H9 (cell line): ENCODE measurements around the gene BTBD17. TPM values are rescaled to one million over a fixed set of nuclear protein-coding genes. Genes with fewer than 3 reads are reported as not detected.

Source experiments
- DNase-seq: peaks from one replicate; pipeline ENCODE4 v3.0.0-alpha.2; 2017
- H2AFZ ChIP-seq: one replicate; pipeline ENCODE4 v1.6.1; 2013; ENCODE audit warnings: mild to moderate bottlenecking, low read length, control low read depth, moderate library complexity
- H2AK5ac ChIP-seq: 2 replicates; pipeline ENCODE4 v1.6.1; 2013; ENCODE audit warnings: low read length, control low read depth, mixed read lengths; ENCODE audit not compliant: insufficient read length
- H2BK120ac ChIP-seq: one replicate; pipeline ENCODE4 v1.6.1; 2013; ENCODE audit warnings: low read depth, mild to moderate bottlenecking, low read length, control low read depth, inconsistent platforms; ENCODE audit not compliant: poor library complexity, severe bottlenecking
- H2BK12ac ChIP-seq: 2 replicates; pipeline ENCODE4 v1.6.1; 2013; ENCODE audit warnings: low read length, control low read depth, mixed read lengths, low read depth; ENCODE audit not compliant: insufficient read length
- H2BK15ac ChIP-seq: 2 replicates; pipeline ENCODE4 v1.6.1; 2013; ENCODE audit warnings: low read depth, low read length, control low read depth
- H2BK20ac ChIP-seq: one replicate; pipeline ENCODE4 v1.6.1; 2013; ENCODE audit warnings: low read depth, mild to moderate bottlenecking, low read length, control low read depth, inconsistent platforms; ENCODE audit not compliant: poor library complexity, severe bottlenecking
- H2BK5ac ChIP-seq: 2 replicates; pipeline ENCODE4 v1.6.1; 2013; ENCODE audit warnings: low read length, control low read depth, mixed read lengths; ENCODE audit not compliant: insufficient read length
- H3K14ac ChIP-seq: 2 replicates; pipeline ENCODE4 v1.6.1; 2013; ENCODE audit warnings: low read length, control low read depth; ENCODE audit not compliant: insufficient read depth
- H3K18ac ChIP-seq: 2 replicates; pipeline ENCODE4 v1.6.1; 2013; ENCODE audit warnings: low read depth, mild to moderate bottlenecking, mixed read lengths, low read length, control low read depth; ENCODE audit not compliant: insufficient read length
- H3K23ac ChIP-seq: 2 replicates; pipeline ENCODE4 v1.6.1; 2013; ENCODE audit warnings: low read length, control low read depth, mixed read lengths, low read depth; ENCODE audit not compliant: insufficient read length
- H3K23me2 ChIP-seq: 2 replicates; pipeline ENCODE4 v1.6.1; 2013; ENCODE audit warnings: low read depth, mild to moderate bottlenecking, mixed read lengths, low read length, control low read depth; ENCODE audit not compliant: insufficient read length, poor library complexity, severe bottlenecking
- H3K27ac ChIP-seq: 2 replicates; pipeline ENCODE4 v1.5.1; 2013; ENCODE audit warnings: low read length, control low read depth, mixed read lengths, low read depth; ENCODE audit not compliant: insufficient read length
- H3K27me3 ChIP-seq: 2 replicates; pipeline ENCODE4 v1.6.1; 2013; ENCODE audit warnings: low read length, control low read depth, inconsistent platforms; ENCODE audit not compliant: insufficient read depth
- H3K4ac ChIP-seq: 2 replicates; pipeline ENCODE4 v1.6.1; 2013; ENCODE audit warnings: low read depth, mild to moderate bottlenecking, control low read depth, inconsistent platforms, low read length, moderate library complexity
- H3K4me1 ChIP-seq: 2 replicates; pipeline ENCODE4 v1.6.1; 2013; ENCODE audit warnings: low read length, control low read depth, inconsistent platforms; ENCODE audit not compliant: insufficient read depth
- H3K4me2 ChIP-seq: 2 replicates; pipeline ENCODE4 v1.6.1; 2013; ENCODE audit warnings: low read length, control low read depth, mixed read lengths; ENCODE audit not compliant: insufficient read length, insufficient read depth
- H3K56ac ChIP-seq: 2 replicates; pipeline ENCODE4 v1.6.1; 2013; ENCODE audit warnings: low read depth, mild to moderate bottlenecking, mixed read lengths, low read length, control low read depth; ENCODE audit not compliant: insufficient read length
- H3K79me1 ChIP-seq: 2 replicates; pipeline ENCODE4 v1.6.1; 2013; ENCODE audit warnings: low read depth, mild to moderate bottlenecking, moderate library complexity, low read length, control low read depth, inconsistent platforms; ENCODE audit not compliant: insufficient read depth, poor library complexity, severe bottlenecking
- H3K79me2 ChIP-seq: 2 replicates; pipeline ENCODE4 v1.6.1; 2013; ENCODE audit warnings: low read length, control low read depth, inconsistent platforms; ENCODE audit not compliant: insufficient read depth
- H3K9ac ChIP-seq: 2 replicates; pipeline ENCODE4 v1.6.1; 2013; ENCODE audit warnings: low read length, control low read depth, mixed read lengths; ENCODE audit not compliant: insufficient read length; ENCODE audit errors: extremely low read depth
- H3K9me3 ChIP-seq: one replicate; pipeline ENCODE4 v1.6.1; 2013; ENCODE audit warnings: low read depth, low read length, inconsistent platforms; ENCODE audit not compliant: control insufficient read depth
- H3T11ph ChIP-seq: one replicate; pipeline ENCODE4 v1.6.1; 2013; ENCODE audit warnings: mild to moderate bottlenecking, low read length, control low read depth, inconsistent platforms
- H4K20me1 ChIP-seq: one replicate; pipeline ENCODE4 v1.6.1; 2013; ENCODE audit not compliant: control insufficient read depth, insufficient read length, insufficient read depth
- H4K5ac ChIP-seq: 2 replicates; pipeline ENCODE4 v1.6.1; 2013; ENCODE audit warnings: low read depth, mild to moderate bottlenecking, mixed read lengths, low read length, control low read depth; ENCODE audit not compliant: insufficient read length
- H4K8ac ChIP-seq: replicated peaks from 2 replicates; pipeline ENCODE4 v1.6.1; 2013; ENCODE audit warnings: low read length, control low read depth, mixed read lengths, low read depth; ENCODE audit not compliant: insufficient read length
- H4K91ac ChIP-seq: 2 replicates; pipeline ENCODE4 v1.6.1; 2013; ENCODE audit warnings: low read depth, mild to moderate bottlenecking, moderate library complexity, mixed read lengths, low read length, control low read depth; ENCODE audit not compliant: insufficient read length
- H3K27ac Mint-ChIP-seq, 3 experiments: 2 replicates in 2 of 3; 3 replicates in 1 of 3; pipeline ENCODE4 v1.8.0; 2020 to 2021; ENCODE audit warnings: mixed read lengths in 3 of 3, mild to moderate bottlenecking in 1 of 3, moderate library complexity in 1 of 3
- H3K27me3 Mint-ChIP-seq: 2 replicates; pipeline ENCODE4 v1.8.0; 2021; ENCODE audit warnings: low read depth, mild to moderate bottlenecking, moderate library complexity, mixed read lengths
- H3K36me3 Mint-ChIP-seq, 3 experiments: 2 replicates in 2 of 3; 3 replicates in 1 of 3; pipeline ENCODE4 v1.8.0; 2020 to 2021; ENCODE audit warnings: low read depth in 3 of 3, mixed read lengths in 3 of 3; ENCODE audit not compliant: insufficient read depth in 1 of 3
- H3K4me1 Mint-ChIP-seq, 2 experiments: 2 replicates each; pipeline ENCODE4 v1.8.0; 2020; ENCODE audit warnings: mixed read lengths in 2 of 2
- H3K4me3 Mint-ChIP-seq, 2 experiments: 2 replicates in 1 of 2; 3 replicates in 1 of 2; pipeline ENCODE4 v1.8.0; 2020 to 2021; ENCODE audit warnings: mild to moderate bottlenecking in 2 of 2, mixed read lengths in 2 of 2, moderate library complexity in 1 of 2
- H3K9me3 Mint-ChIP-seq, 2 experiments: 2 replicates in 1 of 2; 3 replicates in 1 of 2; pipeline ENCODE4 v1.8.0; 2020; ENCODE audit warnings: mild to moderate bottlenecking in 2 of 2, mixed read lengths in 2 of 2, moderate library complexity in 1 of 2
- WGBS: extraction: QIAGEN DNeasy Blood & Tissue Kit; methylation state at CpG from one replicate; pipeline ENCODE4 v1.1.7; 2013; ENCODE audit warnings: missing lambda C conversion rate, low lambda C conversion rate, mixed read lengths; ENCODE audit not compliant: insufficient read length; ENCODE audit errors: extremely low coverage; 5-methylcytosine and 5-hydroxymethylcytosine counted together
- total RNA-seq: library from RNA; stranded (reverse); gene quantifications from 2 replicates; pipeline ENCODE4 v1.2.1, GENCODE V29; 2021
- TF ChIP-seq, protein P1 (sequence below): fragments of 200-600 bp; sonication (generic); conservative IDR thresholded peaks from 3 replicates; pipeline ENCODE4 v1.8.0; 2021; ENCODE audit warnings: antibody characterized with exemption, mild to moderate bottlenecking

BTBD17 gene
- total RNA-seq, 1 experiment from 2014 or later, result 0.33 TPM

DNA sequence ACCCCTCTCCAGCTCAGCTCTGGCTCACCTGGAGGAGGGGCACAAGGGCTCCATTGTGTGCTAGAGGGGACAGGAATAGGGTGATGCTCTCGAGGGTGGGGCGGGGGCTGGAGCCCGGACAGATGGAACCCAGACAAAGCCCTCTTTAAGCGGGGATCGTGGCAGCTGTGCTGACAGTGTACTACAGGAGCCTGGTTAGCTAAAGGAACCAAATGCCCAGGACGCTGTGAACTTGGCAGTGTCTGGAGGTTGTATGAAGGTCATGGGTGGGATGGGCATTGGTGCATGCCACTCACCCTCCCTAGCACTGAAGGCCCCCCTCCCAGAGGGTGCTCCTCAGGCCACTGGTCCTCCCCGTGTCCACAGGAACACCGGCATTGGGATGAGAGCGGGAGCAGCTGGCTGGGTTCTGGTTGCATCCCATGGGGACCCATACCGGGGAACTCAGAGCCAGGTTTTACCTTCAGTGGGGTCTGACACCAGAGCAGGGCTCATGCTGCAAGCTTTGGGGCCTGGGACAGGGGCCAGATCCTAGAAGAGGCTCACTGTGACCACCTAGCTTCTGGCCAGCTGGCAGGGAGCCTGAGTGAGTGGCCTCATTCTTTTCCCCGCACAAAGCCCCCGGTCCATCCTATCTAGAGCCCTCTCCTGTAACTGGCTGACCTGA lies 23.7 kb downstream of the BTBD17 start:
- WGBS, result no CpG with 5 or more reads among the region's 12 CpGs

More for the DNA sequence above, 23.7 kb downstream of the BTBD17 start:
- no peak overlapping the region for H2AFZ ChIP-seq
- TF ChIP-seq, protein P1, sequence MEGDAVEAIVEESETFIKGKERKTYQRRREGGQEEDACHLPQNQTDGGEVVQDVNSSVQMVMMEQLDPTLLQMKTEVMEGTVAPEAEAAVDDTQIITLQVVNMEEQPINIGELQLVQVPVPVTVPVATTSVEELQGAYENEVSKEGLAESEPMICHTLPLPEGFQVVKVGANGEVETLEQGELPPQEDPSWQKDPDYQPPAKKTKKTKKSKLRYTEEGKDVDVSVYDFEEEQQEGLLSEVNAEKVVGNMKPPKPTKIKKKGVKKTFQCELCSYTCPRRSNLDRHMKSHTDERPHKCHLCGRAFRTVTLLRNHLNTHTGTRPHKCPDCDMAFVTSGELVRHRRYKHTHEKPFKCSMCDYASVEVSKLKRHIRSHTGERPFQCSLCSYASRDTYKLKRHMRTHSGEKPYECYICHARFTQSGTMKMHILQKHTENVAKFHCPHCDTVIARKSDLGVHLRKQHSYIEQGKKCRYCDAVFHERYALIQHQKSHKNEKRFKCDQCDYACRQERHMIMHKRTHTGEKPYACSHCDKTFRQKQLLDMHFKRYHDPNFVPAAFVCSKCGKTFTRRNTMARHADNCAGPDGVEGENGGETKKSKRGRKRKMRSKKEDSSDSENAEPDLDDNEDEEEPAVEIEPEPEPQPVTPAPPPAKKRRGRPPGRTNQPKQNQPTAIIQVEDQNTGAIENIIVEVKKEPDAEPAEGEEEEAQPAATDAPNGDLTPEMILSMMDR, result no peak
- H3K14ac ChIP-seq, result 0 out of 2 replicates have a peak overlapping the region, but pooled peaks have one; percentile 48
- no peak overlapping the region for H2BK20ac ChIP-seq
- no peak overlapping the region for H3K18ac ChIP-seq
- H3K27ac Mint-ChIP-seq, result no peak overlapping the region
- no peak overlapping the region for H3K4me2 ChIP-seq
- no peaks in the 10 kb centered on the region for H3K79me1 ChIP-seq
- no peak overlapping the region for H3K23ac ChIP-seq
- H2AK5ac ChIP-seq, result no peak overlapping the region
- H3K27ac ChIP-seq, result no peak overlapping the region
- no peaks in the 10 kb centered on the region for H4K20me1 ChIP-seq
- H3K27me3 Mint-ChIP-seq, result peaks cover 24% of the 10 kb centered on the region
- no peaks in the 10 kb centered on the region for H3K79me2 ChIP-seq
- H3K4ac ChIP-seq, result no peak overlapping the region
- H3K56ac ChIP-seq, result no peak overlapping the region
- no peak overlapping the region for H2BK12ac ChIP-seq
- no peaks in the 10 kb centered on the region for H3K9me3 ChIP-seq
- H3K9me3 Mint-ChIP-seq, result no peaks in the 10 kb centered on the region
- H3K36me3 Mint-ChIP-seq, result no peaks in the 10 kb centered on the region
- DNase-seq, result no peak
- no peak overlapping the region for H3K9ac ChIP-seq
- peaks cover 2% of the 10 kb centered on the region; the same call in 1 of the 2 replicates for H3K4me1 ChIP-seq
- no peak overlapping the region for H2BK120ac ChIP-seq
- no peak overlapping the region for H4K8ac ChIP-seq
- no peaks in the 10 kb centered on the region for H3K27me3 ChIP-seq
- H3K4me1 Mint-ChIP-seq, result peaks cover 35 to 57% of the 10 kb centered on the region in 2 experiments
- H4K91ac ChIP-seq, result no peak overlapping the region
- H2BK5ac ChIP-seq, result no peak overlapping the region
- no peak overlapping the region for H3K4me3 Mint-ChIP-seq
- no peak overlapping the region for H3T11ph ChIP-seq
- no peaks in the 10 kb centered on the region for H3K23me2 ChIP-seq
- H2BK15ac ChIP-seq, result no peak overlapping the region
- no peak overlapping the region for H4K5ac ChIP-seq
